Measurements from ENCODE around the gene TMC6.

Gene TMC6

DNA sequence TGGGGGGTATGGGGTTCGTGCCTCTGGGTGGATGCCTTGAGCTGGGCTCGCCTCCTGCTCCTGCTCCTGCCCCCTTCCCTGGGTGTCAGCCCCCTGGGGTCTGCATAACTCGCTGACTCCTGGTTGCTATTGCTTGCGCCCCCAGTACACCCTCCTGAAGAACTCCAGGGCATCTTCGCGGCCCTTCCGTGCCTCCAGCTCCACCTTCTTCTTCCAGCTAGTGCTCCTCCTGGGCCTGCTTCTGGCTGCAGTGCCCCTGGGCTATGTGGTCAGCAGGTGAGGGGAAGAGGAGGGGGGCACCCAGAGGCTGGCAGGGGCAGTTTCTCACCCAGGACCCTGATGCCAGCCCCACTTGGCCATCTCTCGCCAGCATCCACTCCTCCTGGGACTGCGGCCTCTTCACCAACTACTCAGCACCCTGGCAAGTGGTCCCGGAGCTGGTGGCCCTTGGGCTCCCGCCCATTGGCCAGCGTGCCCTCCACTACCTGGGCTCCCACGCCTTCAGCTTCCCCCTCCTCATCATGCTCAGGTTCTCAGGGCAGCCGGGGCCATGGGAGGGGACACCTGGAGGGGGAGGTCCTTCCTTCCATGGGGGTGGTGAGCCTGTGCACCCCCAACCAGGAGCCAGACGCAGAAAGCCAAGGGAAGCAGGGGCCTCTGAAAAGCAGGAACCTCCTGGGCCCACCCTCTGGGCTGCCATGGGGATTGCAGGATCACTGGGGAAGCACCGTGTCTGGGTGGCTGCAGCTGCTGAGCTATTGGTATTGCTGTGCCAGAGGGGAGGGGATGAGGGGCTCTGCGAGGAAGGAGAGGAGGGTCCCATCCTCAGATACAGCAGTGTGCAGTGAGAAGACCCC, 9.9 kb upstream of the TMC6 start:
- peak overlapping the region in 3 of 21 experiments; percentile 6 to 34 (median 14) for H3K27ac ChIP-seq
- no peak overlapping the region for H3K4me3 ChIP-seq

DNA sequence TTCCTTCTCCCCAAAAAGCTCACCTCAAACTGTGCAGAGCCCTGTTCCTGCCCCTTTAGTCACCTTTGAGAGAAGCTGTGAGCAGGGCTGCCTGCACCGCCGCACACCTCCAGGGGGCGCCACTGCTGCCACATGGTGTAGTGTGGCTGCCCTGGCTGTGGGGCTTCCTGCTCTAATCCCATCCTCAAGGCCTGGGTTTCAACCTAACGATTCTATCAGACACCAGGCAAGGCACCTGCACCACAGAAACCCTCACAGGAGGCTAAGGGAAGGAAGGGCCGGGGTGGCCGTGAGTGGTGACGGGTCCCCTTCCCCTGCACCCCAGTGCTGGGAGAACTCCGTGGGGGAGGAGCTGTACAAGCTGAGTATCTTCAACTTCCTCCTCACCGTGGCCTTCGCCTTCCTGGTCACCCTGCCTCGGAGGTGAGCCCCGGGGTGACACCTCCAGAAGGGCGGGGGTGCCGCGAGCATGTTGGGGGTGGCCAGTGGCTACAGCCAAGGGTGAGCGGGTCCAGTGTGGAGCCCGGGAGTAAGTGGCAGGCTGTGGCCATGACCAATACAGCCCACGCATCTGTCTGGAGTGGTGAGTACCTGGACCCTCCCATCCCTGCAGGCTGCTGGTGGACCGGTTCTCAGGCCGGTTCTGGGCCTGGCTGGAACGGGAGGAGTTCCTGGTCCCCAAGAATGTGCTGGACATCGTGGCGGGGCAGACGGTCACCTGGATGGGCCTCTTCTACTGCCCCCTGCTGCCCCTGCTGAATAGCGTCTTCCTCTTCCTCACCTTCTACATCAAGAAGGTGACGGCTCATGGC, 9.0 kb upstream of the TMC6 start:
- Histone ChIP-seq H3K4me3 (no peak overlapping the region), H3K27ac (peak overlapping the region in 3 of 21 experiments; percentile 16 to 34 (median 18))

DNA sequence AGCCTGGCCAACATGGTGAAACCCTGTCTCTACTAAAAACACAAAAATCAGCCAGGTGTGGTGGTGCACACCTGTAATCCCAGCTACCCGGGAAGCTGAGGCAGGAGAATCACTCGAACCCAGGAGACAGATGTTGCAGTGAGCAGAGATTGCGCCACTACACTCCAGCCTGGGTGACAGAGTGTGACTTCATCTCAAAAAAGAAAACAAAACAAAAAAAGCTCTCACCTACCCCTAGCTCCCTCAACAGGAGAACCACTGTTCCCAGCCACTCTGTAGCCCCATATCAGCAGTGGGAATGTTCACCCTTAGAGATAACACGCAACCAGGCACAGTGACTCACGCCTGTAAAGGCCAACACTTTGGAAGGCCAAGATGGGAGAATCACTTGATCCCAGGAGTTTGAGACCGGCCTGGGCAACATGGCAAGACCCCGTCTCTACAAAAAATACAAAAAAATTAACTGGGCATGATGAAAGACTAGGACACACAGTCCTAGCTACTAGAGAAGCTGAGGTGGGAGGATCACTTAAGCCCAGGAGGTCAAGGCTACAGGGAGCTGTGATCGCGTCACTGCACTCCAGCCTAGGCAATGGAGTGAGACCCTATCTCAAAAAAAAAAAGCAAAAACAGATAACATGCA, 7.4 kb upstream of the TMC6 start:
- no peak overlapping the region for H3K27ac ChIP-seq
- no peak overlapping the region for H3K4me3 ChIP-seq

DNA sequence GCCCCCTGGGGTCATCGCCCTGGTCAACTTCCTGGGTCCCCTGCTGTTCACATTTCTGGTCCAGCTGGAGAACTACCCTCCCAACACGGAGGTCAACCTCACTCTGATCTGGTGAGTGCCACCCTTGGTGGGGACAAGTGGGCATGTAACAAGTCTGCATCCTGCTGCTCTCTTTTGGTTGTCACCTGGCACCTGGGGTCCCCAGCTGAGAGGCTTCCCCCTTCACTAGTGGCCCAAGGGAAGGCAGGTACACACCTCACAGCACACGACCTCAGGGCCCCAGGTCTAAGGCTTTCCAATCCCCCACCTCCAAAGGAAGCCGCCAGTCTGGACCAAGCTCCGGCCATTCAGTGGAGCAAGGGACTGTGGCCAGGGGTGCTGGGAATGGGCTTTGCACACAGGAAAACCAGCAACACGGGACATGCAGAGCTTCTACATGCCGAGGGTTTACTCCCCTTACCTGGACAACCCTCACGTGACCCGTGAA, 6.4 kb upstream of the TMC6 start:
- peak overlapping the region in 1 of 21 experiments; percentile 4 for H3K27ac ChIP-seq
- no peak overlapping the region for H3K4me3 ChIP-seq

DNA sequence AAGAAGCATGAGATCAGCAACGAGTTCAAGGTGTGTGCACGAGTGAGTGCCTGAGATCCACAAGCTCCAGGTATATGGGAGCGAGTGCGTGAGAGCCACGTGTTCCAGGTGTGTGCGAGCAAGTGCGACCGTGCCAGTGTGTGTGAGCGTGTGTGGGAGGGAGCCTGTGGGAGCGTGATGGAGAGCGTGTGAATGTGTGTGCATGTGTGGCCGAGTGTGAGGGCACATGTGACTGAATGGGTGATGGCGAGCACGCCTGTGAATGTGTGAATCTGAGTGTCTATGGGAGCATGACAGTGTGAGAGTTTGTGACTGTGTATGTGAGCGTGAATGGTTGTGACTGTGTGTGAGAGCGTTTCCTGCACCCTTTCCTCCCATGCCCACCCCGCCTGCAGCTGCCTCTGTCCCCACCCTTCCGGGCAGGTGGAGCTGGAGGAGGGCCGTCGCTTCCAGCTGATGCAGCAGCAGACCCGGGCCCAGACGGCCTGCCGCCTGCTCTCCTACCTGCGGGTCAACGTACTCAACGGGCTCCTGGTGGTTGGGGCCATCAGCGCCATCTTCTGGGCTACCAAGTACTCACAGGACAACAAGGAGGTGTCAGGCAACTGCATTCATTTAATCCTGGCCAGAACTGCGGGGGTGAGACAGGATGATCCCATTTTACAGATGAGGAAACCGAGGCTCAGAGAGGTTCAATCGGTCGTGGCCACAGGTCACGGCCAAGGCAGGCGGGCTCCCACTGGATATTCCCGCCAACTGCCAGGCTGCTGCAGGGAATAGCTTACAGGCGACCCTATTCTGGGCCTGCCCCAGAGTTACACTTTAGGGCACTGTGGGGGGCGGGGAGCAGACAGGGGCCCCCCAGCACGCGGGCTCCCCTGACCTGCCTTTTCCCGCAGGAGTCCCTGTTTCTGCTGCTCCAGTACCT, 5.7 kb upstream of the TMC6 start:
- H3K4me3 ChIP-seq = peak overlapping the region in 1 of 7 experiments; percentile 0

DNA sequence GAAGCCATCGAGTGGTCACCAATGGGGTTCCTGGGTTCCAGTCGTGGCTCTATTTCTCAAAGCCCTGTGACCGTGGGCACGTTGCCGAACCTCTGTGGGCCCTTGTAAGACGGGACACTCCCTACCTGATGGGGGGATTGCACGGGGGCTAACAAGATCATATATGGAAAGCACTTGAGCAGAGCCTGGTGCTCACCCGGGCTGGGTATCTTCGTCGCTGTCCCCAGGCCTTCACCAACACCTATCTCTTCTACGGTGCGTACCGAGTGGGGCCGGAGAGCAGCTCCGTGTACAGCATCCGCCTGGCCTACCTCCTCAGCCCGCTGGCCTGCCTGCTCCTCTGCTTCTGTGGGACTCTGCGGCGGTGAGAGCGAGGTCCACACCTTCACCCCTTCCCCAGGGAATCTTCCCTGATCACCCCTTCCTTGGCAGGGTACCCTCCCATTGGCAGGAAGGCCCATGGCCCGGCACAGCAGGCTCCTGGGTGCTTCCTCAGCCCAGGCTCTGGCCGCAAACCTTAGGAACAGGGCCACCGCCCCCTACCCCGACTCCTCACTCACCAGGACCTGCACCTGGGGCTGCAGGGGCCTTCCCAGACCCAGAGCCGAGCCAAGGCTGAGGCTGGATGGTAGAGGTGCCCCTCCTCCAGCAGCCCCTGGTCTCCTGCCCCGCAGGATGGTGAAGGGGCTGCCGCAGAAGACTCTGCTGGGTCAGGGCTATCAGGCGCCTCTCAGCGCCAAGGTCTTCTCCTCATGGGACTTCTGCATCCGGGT, 4.8 kb upstream of the TMC6 start:
- Histone ChIP-seq H3K4me3 (peak overlapping the region in 2 of 7 experiments; percentile 0 to 38), H3K27ac (peak overlapping the region in 11 of 21 experiments; percentile 49 to 98 (median 85))

More for the DNA sequence above, 5.7 kb upstream of the TMC6 start:
- peak overlapping the region in 7 of 21 experiments; percentile 43 to 98 (median 79) for H3K27ac ChIP-seq

DNA sequence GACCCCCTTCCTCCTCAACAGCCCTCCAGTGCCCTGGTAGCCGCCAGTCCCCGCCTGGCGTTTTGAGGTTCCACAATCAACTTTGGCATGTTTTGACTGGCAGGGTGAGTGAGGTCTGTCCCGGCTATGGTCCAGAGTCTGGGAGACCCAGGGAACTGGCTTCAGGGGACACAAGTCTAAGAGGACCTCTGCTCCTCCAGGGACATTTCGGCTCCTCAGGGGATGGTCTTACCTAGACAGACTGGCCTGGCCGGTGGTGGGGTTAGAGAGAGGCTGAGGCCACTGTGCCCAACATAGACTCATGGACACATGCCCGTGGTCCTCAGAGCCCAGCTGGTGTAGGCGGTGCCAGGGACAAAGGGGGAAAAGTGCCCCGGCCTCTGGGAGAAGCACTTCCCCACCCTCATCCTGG, 4.2 kb upstream of the TMC6 start:
- peak overlapping the region in 6 of 7 experiments; percentile 38 to 54 (median 45) for H3K4me3 ChIP-seq
- peak overlapping the region in 15 of 21 experiments; percentile 55 to 98 (median 85) for H3K27ac ChIP-seq

DNA sequence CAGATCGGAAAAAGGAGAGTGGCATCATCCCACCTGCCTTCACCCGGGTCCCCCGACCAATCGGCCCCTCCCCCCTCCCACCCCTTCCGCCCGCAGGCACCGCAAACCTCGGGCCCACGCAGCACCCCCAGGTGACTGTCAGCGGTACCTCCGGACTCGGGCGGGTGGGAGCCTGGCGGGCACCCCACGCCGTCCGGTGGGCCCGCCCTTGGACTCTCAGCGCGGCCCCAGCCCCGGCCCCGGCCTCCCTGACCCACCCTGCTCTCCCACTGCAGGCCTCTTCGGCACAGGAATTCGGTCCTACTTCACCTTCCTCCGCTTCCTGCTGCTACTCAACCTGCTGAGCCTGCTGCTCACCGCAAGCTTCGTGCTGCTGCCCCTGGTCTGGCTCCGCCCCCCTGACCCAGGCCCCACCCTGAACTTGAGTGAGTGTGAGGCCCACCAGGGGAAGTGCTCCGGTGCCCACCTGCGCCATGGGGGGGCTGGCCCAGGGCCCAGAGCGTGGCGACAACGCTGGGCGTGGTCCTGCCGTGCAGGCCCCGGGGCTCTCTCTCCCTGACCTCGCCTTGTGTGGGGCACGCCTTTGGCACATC, 3.6 kb upstream of the TMC6 start:
- H3K27ac ChIP-seq = peak overlapping the region; percentile 14 to 98 (median 79)
- H3K4me3 ChIP-seq = peak overlapping the region; percentile 38 to 54 (median 44)

DNA sequence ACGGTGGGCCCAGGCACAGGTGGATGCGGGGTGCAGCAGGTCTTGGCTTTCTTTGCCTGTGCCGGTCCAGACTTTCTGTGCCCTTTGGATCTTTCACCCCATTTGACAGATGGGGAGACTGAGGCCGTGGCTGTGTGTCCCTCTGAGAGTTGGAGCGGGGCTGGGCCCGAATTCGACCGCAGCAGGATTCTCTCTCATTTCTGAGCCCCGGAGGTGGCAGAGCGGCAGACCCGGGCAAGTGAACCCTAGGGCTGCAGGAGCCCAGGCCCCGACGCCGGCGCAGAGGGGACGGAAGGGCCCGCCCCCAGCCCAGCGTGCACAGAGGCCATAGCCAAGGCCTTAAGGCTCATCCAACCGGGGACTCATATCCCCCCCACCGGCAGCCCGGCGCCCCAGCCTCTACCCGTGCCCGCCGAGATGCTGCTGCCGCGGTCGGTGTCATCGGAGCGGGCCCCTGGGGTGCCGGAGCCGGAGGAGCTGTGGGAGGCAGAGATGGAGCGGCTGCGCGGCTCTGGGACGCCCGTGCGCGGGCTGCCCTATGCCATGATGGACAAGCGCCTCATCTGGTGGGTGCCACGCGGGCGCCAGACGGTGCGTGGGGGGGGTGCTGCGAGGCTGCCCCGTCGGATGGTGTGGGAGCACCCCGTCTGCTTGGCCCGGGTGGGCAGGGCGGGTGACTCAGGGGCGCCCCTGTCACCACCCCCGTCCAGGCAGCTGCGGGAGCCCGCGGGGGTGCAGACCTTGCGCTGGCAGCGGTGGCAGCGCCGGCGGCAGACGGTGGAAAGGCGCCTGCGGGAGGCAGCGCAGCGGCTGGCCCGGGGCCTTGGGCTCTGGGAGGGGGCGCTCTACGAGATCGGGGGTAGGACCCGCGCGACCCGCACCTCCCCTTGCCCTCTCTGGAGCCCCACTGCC, 2.9 kb upstream of the TMC6 start:
- Histone ChIP-seq H3K4me3 (peak overlapping the region; percentile 38 to 54 (median 44)), H3K27ac (peak overlapping the region; percentile 14 to 98 (median 79))

DNA sequence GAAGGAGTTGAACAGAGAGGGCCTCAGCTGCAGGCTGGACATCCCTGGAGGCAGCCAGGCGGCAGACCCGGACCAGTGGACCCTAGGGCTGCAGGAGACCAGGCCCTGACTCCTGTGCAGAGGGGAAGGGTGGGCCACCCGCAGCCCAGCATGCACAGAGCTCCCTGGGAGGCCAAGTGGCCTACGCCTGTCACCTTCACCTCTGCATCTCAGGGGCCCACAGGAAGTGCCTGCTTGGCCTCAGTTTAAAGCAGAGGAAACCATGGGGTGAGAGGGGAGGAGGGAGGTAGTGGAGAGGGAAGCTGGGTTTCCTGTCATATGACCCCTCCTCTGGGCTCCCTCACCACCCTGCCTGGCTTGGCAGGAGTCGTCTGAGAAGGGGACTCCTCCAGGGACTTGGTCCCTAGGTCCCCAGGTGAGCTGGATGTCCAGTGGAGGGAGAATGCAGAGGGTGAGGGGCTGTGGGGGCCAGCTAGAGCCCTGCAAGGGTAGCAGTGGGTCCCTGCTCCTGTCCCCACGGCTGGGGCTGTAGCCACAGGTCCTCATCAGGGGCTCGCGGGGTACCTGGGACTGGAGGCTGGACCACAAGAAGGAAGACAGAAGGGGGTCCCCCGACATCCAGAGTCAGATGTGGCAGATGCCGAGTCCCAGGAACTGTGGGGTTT, 2.0 kb upstream of the TMC6 start, which contains the start of gene TMC8:
TSS of gene TMC8 (plus strand) at position 335 of the 665 bp plus-strand sequence. CDS start 818 bp downstream, outside the sequence.
- peak within 1 kb of the TSS in 20 of 21 experiments; percentile 14 to 98 (median 90) for H3K27ac ChIP-seq
- H3K4me3 ChIP-seq = peak within 1 kb of the TSS; percentile 38 to 54 (median 44)

DNA sequence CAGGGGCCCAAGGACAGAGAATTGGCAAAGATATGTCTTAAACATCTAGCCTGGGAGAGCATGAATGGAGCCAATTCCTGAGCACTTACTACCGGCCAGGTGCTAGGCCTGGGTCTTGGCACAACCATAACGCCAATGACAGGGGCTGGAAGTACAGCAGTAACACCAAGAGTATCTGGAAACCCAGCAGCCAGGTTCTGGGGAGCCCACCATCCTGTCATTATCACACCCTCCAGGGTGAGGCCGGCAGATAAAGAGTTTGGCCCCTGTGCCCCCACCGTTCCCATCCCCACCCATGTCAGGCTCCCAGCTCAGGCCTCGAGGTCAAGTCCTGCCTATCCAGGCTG, 1.5 kb upstream of the TMC6 start:
- Histone ChIP-seq H3K27ac (peak overlapping the region in 19 of 21 experiments; percentile 22 to 98 (median 88)), H3K4me3 (peak overlapping the region in 3 of 7 experiments; percentile 44 to 54 (median 54))

DNA sequence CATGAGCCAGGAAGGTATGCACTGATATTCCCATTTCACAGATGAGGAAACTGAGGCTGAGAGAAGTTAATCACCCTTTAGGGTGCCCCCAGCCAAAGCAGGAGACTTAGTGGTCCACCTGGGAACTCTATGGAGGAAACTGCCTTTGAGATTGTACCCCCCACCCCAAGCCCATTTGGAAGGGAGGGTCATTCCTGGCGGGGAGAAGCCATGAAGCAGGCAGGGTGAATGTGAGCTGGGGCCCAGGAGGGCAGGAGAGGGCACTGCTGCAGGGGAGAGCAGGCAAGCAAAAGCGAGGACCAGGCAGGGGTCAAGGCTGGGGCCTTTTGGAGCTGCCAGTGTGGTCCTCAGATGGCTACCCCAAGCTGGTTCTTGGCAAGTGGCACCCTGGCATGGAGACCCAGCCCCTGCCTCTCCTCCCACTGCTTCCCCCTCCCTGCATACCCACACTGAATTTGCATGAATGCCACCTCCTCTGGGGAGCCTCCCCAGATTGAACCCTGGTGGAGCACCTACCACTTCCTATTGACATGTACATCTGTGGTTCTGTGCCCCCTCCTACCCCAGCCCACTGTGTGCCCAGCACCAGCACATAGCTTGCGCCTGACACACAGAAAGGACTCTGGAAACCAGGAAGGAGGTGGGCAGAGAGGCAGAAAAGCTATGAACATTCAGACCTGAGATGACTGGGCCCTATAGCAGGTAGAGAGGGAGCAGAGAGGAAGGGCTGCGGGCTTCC, 965 bp upstream of the TMC6 start:
- peak overlapping the region in 19 of 21 experiments; percentile 10 to 98 (median 91) for H3K27ac ChIP-seq
- H3K4me3 ChIP-seq = peak overlapping the region in 3 of 7 experiments; percentile 54 to 69 (median 54)

DNA sequence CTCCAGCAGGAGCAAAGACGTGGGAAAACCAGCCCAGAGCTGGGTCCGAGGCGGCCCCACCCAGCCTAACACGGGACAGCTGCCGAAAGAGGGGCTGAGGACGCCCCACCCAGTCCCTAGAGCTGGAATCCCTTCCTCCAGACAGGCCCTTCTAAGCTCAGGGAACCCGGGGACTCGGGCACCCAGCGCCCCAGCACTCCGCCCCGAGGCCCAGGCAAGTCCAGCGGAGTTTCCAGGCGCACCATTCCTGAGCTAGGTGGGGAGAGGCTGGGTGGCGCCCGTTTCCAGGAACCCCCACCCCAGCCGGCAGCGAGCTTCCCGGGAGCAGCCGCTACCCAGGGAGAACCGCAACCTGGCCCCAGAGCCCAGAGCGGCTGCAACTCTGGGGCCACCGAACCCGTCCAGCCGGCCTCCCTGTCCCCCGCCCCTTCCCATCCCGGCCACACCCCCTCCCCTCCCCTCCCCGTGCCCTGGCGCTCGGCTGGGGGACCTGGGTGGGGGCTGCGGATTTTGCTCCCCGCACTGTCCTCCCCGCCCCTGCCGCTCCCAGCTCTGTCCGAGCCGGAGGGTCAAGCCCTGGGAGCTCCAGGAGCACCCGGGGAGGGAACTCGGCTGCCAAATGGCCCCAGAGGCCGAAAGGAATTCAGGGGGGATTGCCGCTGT, 536 bp downstream of the TMC6 start:
- Histone ChIP-seq H3K27ac (peak overlapping the region; percentile 48 to 98 (median 90)), H3K4me3 (peak overlapping the region; percentile 54 to 83 (median 72))

DNA sequence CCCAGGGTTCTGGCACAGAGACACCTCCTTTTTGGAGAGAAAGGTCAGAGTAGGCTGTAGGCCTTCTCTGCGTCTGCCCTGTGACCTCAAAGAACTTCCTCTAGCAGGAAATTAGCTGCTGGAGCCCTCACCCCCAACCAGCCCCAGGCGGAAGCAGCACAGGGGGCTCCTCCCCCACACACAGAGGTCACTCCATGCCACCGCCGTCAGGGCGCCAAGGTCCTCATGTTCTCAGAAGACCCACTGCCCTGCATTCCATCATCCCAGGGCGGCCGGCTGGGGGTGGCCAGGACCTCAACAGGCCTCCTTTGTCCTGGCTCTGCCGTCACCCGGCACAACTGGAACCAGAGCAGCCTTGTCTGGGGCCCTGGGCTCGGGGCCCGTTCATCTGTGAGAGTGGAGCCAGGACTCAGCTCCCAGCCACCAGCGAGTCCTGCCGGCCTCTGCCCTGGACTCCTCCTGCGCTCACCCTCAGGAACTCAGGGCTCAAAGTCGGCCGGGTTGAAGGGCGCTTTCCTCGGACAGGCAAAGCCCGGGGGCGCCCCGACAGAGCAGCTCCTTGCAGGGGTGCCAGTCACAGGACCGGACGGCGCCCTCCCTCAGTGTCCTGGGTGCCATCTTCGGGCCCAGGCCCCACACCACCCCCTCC, 1.2 kb downstream of the TMC6 start:
- Histone ChIP-seq H3K27ac (peak overlapping the region; percentile 48 to 98 (median 90)), H3K4me3 (peak overlapping the region; percentile 54 to 83 (median 72))
